Endothelial cell (in vitro differentiated cells): Measurements from ENCODE around the gene AGAP2. TPM values are rescaled to one million over a fixed set of nuclear protein-coding genes. Genes with fewer than 3 reads are reported as not detected.
"Not testable (repeated sequence)": the region's sequence is repeated elsewhere in the genome, so short reads cannot be mapped to it uniquely, and the experiment has no call there.

Experiments
- DNase-seq: peaks from one replicate; pipeline ENCODE4 v3.0.0; 2021; ENCODE audit warnings: low spot score
- H3K27ac Mint-ChIP-seq: one replicate; pipeline ENCODE4 v1.8.0; 2021; ENCODE audit warnings: mixed read lengths, inconsistent platforms; ENCODE audit not compliant: unreplicated experiment
- H3K27me3 Mint-ChIP-seq: one replicate; pipeline ENCODE4 v1.8.0; 2021; ENCODE audit warnings: mild to moderate bottlenecking, moderate library complexity, mixed read lengths, inconsistent platforms; ENCODE audit not compliant: unreplicated experiment
- H3K36me3 Mint-ChIP-seq: one replicate; pipeline ENCODE4 v1.8.0; 2021; ENCODE audit warnings: mild to moderate bottlenecking, low read depth, mixed read lengths, inconsistent platforms; ENCODE audit not compliant: unreplicated experiment
- H3K4me1 Mint-ChIP-seq: one replicate; pipeline ENCODE4 v1.8.0; 2021; ENCODE audit warnings: mild to moderate bottlenecking, mixed read lengths, inconsistent platforms; ENCODE audit not compliant: unreplicated experiment
- H3K4me3 Mint-ChIP-seq: one replicate; pipeline ENCODE4 v1.8.0; 2021; ENCODE audit warnings: mild to moderate bottlenecking, mixed read lengths, inconsistent platforms; ENCODE audit not compliant: unreplicated experiment
- H3K9me3 Mint-ChIP-seq: one replicate; pipeline ENCODE4 v1.8.0; 2021; ENCODE audit warnings: mixed read lengths, inconsistent platforms; ENCODE audit not compliant: unreplicated experiment
- CTCF ChIP-seq: fragments of 200-600 bp; sonication (generic); IDR thresholded peaks from one replicate; pipeline ENCODE4 v1.5.0; 2021; ENCODE audit warnings: antibody characterized with exemption; ENCODE audit not compliant: unreplicated experiment
- total RNA-seq: library from RNA; stranded (reverse); fragmentation: NEBNext Ultra II Directional; extraction: Animal tissue kit (Norgen Biotek cat#: 25700); gene quantifications from one replicate; pipeline ENCODE4 v1.2.1, GENCODE V29; 2021; ENCODE audit not compliant: unreplicated experiment

AGAP2 gene
- total RNA-seq, 1 donor from 2014 or later = 27.0 TPM

DNA sequence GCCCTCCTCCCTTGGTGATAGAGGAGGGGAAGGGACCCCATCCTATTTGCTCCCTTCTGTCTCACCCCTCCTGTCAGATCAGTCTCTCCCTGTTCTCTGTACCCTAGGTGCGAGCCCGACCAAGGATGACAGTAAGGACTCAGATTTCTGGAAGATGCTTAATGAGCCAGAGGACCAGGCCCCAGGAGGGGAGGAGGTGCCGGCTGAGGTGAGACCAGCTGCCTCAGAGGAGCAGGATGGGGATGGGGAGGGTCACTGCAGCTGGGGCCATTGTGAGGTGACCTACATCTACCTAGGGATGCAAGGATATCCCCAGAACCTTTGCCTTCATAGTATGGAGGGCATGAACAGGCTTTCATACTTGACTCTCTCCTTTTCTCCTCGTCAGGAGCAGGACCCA lies 22.2 kb downstream of the AGAP2 start:
- H3K27me3 Mint-ChIP-seq = peaks cover 3% of the 10 kb centered on the region
- H3K4me1 Mint-ChIP-seq = peaks cover 9% of the 10 kb centered on the region
- no peak for DNase-seq
- H3K36me3 Mint-ChIP-seq = peaks cover 39% of the 10 kb centered on the region
- TF ChIP-seq CTCF = no peak
- H3K9me3 Mint-ChIP-seq = no peaks in the 10 kb centered on the region
- H3K4me3 Mint-ChIP-seq = no peak overlapping the region
- no peak overlapping the region for H3K27ac Mint-ChIP-seq

GRCh38 chr12:57715786-57716185 lies 22.8 kb downstream of the AGAP2 start:
- Mint-ChIP-seq H3K4me3 (no peak overlapping the region), H3K9me3 (no peaks in the 10 kb centered on the region), H3K36me3 (peaks cover 34% of the 10 kb centered on the region), H3K27me3 (peaks cover 3% of the 10 kb centered on the region), H3K4me1 (peaks cover 6% of the 10 kb centered on the region), H3K27ac (no peak overlapping the region)
- no peak for DNase-seq
- TF ChIP-seq CTCF = no peak

GRCh38 chr12:57715036-57715748 lies 23.4 kb downstream of the AGAP2 start:
- not testable (repeated sequence) for DNase-seq, H3K4me1 Mint-ChIP-seq, H3K9me3 Mint-ChIP-seq, H3K27me3 Mint-ChIP-seq, H3K27ac Mint-ChIP-seq, H3K4me3 Mint-ChIP-seq
- H3K36me3 Mint-ChIP-seq = peaks cover 33% of the 10 kb centered on the region

DNA sequence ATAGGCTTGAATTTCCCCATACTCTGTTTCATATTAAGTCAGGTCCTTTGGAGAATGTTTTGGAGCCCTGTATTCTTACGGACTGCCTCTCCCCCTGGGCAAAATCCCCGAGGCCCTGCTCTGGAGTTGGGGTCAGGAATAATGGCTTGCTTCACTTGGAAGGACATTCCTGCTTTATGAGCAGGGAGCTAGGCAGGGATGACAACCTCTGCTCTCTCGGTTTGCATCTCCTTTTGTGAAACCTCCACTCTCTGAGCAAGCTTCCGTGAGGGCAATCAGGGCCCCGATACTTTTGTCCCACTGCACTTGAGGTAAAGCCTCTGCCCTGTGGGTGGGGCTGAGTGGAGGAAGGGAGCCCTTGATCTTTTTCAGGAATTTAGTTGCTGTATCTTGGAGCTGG lies 25.3 kb downstream of the AGAP2 start:
- Mint-ChIP-seq H3K4me3 (no peak overlapping the region), H3K27me3 (peaks cover 3% of the 10 kb centered on the region), H3K4me1 (no peaks in the 10 kb centered on the region), H3K36me3 (peaks cover 14% of the 10 kb centered on the region), H3K9me3 (no peaks in the 10 kb centered on the region), H3K27ac (no peak overlapping the region)
- DNase-seq = no peak
- TF ChIP-seq CTCF = no peak

DNA sequence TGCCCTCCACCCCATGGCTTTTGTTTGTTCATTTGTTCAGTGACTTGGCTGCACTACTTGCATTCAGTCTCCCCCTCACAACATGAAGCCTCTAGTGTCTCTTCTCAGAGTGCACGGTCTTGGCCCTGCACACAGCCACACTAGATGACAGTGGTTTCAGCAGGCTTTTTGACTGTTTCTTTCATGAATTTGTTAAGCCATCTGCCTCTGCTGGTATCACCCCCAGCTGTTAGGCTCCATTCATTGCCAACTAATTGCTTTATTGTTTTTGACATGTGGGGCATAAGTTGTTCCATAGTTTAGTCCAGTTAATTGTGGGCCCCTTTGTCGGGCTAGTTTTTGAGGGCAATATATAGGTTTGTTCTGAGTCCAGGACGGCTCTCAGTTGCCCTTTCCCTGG lies 25.8 kb downstream of the AGAP2 start:
- H3K9me3 Mint-ChIP-seq = no peaks in the 10 kb centered on the region
- H3K36me3 Mint-ChIP-seq = peaks cover 10% of the 10 kb centered on the region
- H3K27me3 Mint-ChIP-seq = peaks cover 3% of the 10 kb centered on the region
- no peak overlapping the region for H3K4me3 Mint-ChIP-seq
- no peak for DNase-seq
- no peak for TF ChIP-seq CTCF
- no peaks in the 10 kb centered on the region for H3K4me1 Mint-ChIP-seq
- H3K27ac Mint-ChIP-seq = no peak overlapping the region
